Activated CD4-positive, alpha-beta T cell treated with anti-CD3 and anti-CD28 coated beads for 24 hours (primary cell): ENCODE data around the gene C16orf87.
"Not testable (repeated sequence)": the region's sequence is repeated elsewhere in the genome, so short reads cannot be mapped to it uniquely, and the experiment has no call there.

Experiments
- DNase-seq, 2 donors: peaks; one replicate each; pipeline ENCODE4 v3.0.0-alpha.2; 2020; ENCODE audit warnings: low read depth in 2 of 2

The C16orf87 gene

GRCh38 chr16:46800494-46800893 lies 30.5 kb downstream of the C16orf87 start:
- no peak for DNase-seq

- no peak for DNase-seq
These were observed 33.5 kb downstream of the C16orf87 start for GRCh38 chr16:46797501-46797900.

- DNase-seq = no peak
These were observed 34.2 kb downstream of the C16orf87 start for GRCh38 chr16:46796764-46797269.

DNA sequence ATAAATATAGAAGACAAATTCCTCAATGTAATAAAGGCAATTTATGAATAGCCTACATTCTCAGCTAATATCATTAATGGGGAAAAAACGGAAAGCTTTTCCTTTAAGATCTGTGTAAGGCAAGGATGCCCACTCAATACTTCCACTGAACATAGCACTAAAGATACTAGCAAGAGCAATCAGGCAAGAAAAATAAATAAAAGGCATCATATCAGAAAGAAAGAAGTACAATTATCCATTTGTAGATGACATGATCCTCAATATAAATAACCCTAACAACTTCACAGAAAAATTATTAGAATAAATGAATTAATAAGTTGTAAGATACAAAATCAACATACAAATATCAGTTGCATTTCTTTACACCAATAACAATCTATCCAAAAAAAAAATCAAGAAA lies 37.1 kb downstream of the C16orf87 start:
- no peak for DNase-seq

DNA sequence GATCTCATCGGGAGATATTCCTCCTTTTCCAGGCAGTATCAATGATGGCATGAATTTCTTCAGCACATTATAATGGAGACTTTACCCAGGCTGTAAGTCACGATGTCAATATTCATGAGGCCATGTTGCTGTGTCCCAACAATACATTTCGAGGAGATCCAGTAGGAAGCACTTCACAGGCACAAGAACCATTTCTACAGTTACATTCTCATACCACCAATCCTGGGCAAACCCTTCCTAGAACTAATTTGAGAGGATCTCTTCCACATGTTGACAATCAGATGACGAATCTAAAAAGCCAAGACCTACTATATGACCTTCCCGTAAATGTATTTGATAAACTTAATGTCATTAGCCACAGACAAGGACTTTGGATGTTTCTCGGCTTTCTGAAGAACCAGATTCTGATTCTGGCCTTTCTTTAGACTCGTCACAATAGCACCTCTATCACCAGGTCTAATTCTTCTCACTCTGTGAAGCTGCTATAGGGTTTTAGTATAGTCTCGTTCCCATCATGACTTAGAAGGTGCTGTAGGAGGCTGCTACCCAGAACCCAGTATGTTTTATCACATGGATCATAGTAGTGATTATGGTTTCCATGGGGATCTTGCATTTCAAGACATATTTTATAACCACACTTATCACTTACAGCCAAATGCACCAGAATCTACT lies 40.2 kb downstream of the C16orf87 start:
- DNase-seq = no peak

GRCh38 chr16:46789499-46790414 lies 41.2 kb downstream of the C16orf87 start:
- DNase-seq = peak; percentile 64 to 67

GRCh38 chr16:46788891-46789474 lies 42.0 kb downstream of the C16orf87 start:
- no peak for DNase-seq

DNA sequence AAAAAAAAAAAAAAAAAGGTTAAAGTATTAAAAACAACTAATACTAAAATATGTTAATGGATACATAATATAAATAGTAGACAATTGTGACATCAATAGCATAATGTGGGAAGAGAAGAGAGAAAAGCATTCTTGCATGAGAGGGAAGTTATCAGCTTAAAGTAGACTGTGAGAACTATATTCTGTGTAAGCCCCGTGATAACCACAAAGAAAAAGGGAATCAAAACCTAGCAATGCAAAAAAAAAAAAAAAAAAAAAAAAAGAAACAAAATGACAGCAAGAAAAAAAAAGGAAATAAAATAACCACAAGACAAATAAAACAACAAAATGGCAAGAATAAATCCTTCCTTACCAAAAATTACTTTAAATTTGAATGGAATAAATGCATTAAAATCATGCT lies 43.1 kb downstream of the C16orf87 start:
- DNase-seq = no peak

DNA sequence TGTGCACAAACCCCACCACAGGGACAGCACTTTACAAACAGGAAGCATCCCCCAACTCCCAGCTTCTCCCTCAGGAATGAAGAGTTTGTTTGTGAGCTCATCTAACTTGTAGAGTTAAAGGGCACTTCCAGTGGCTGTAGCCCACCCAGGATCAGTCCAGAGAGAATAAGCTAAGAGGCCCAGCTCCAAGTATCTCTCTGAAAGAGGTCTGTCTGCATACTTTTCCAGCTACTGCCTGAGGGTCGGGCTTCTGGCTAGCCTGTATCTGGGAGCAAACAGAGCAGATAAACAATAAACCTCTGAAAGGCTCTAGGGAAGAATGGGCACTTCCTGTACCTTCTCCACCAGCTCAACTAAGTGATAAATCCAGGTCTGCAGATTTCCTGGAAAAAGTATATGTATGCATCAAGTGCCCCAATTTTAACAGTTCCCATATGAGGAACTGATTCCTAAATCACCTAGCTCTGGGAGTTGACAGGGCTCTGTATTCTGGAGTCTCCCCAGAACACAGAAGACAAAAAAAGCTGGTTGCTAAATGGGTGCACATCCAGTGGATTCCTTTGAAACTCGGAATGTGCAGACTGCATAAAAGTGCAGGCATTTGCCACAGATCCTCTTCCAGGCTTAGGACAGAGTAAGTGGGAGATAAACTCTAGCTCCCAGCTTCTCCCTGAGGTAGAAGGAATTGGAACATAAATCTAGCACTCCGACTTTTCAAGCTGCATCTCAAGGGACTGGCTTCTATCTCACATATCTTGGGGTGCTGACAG lies 45.7 kb downstream of the C16orf87 start:
- no peak for DNase-seq

DNA sequence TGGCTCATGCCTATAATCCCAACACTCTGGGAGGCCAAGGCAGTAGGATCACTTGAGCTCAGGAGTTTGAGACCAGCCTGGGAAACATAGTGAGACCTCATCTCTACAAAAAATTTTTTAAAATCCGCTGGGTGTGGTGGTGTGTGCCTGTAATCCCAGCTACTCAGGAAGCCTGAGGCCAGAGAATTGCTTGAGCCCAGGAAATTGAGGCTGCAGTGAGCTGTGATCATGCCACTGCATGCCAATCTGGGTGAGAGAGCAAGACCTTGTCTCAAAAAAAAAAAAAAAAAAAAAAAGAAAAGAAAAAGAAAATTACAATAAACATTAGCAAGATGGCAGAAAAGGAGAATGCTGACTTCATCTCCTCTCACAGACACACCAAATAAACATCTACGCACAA lies 46.4 kb downstream of the C16orf87 start:
- not testable (repeated sequence) for DNase-seq

DNA sequence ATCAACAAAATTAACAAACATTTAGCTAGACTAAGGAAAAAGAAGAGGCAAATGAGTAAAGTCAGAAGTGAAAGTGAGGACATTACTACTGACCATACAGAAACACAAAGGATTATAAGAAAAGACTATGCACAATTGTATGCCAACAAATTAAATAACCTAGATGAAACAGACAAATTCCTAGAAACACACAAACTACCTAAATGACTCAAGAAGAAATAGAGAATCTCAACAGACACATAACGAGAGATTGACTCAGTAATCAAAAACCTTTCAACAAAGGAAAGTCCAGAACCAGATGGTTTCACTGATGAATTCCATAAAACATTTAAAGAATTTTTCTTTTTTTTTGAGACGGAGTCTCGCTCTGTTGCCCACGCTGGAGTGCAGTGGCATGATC lies 47.2 kb downstream of the C16orf87 start:
- no peak for DNase-seq

DNA sequence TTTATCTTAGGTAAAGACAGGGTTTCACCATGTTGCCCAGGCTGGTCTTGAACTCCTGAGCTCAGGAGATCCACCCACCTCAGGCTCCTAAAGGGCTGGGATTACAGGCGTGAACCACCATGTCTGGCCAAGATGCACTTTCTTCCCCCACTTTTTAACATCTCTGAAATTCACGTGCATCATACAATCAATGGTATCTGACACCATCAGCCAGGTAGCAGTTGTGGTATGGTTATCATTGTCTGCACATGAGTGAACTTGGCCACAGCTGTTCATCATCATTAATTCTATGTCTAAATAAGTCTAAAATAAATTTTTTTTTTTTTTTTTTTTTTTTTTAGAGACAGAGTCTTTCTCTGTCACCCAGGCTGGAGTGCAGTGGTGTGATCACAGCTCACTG lies 48.7 kb downstream of the C16orf87 start:
- DNase-seq = no peak

GRCh38 chr16:46777804-46778203 lies 53.2 kb downstream of the C16orf87 start:
- DNase-seq = no peak

GRCh38 chr16:46775214-46775613 lies 55.8 kb downstream of the C16orf87 start:
- DNase-seq = no peak

GRCh38 chr16:46774743-46775177 lies 56.2 kb downstream of the C16orf87 start:
- no peak for DNase-seq

GRCh38 chr16:46772463-46772862 lies 58.5 kb downstream of the C16orf87 start:
- DNase-seq = no peak

GRCh38 chr16:46768809-46769208 lies 62.2 kb downstream of the C16orf87 start:
- no peak for DNase-seq

DNA sequence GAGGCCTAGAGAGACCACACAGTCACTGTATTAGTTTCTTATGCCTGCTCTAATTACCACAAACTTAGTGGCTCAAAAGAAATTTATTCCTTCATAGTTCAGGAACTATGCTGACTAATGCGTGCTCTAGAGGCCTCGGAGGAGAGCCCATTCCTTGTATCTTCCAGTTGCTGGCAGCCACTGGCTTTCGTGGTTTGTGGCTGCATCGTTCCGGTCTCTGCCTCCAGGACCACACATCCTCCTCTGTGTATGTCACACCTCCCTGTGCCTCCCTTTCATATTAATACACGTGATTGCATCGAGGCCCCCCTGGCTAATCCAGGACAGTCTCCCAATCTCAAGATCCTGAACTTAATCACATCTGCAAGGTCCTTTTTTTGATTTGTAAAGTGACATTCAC lies 65.9 kb downstream of the C16orf87 start:
- DNase-seq = no peak

DNA sequence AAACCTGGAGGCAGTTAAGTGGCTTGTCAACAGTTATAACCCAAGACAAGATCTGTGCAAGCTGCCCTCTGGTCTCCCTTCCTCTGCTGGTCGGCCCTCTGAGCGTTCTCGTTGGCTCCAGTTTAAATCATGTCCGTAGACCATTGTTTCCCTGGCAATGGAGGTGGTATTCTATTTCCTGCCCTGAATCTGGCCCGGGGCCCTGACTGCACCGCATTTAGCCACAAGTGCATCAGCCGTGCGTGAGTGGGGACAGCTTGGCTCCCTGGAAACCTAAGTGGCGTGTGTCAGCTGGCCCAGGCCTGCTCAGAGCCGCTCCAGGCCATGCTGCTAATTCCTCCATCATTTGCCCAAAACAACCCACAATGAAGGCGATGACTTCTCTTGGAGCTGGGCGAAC lies 67.8 kb downstream of the C16orf87 start:
- no peak for DNase-seq

DNA sequence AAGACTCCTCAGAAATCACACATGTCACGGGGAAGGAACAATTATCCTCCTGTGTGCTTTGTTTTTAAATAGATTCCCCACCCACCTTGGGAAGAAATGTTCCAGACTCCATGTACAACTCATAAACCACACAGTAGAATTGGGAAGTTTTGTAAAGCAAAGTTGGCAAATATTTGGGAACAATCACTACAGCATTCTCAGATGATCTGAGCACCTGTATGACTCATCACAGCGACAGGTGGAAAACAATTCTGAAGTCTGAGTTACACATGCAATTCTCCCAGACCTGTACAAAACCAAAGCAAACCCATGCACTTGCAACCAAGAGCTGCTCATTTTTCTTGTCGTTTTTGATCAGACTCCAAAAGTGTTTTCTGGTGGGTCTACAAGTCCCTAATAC lies 68.4 kb downstream of the C16orf87 start:
- DNase-seq = no peak

DNA sequence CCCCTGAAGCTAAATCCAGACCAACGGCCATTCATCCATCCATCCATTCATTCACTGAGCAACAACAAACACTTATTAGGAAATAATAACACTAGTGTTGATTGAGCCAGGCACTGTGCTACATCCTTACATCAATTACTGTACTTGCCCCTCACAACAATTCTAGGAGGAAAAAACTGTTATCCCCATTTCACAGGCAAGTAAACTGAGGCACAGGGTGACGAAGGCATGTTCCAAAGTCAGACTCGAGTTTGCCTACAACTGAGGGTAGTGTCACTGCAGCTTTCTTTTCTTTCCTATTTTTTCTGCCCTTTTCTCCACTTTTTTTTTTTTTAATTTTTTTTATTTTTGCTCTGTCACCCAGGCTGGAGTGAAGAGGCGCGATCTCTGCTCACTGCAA lies 71.7 kb downstream of the C16orf87 start:
- no peak for DNase-seq
